ENCODE data around the gene TRAPPC3L. TPM values are rescaled to one million over a fixed set of nuclear protein-coding genes. Genes with fewer than 3 reads are reported as not detected.

The TRAPPC3L gene
- total RNA-seq, 1 experiment from 2014 or later, result not detected

DNA sequence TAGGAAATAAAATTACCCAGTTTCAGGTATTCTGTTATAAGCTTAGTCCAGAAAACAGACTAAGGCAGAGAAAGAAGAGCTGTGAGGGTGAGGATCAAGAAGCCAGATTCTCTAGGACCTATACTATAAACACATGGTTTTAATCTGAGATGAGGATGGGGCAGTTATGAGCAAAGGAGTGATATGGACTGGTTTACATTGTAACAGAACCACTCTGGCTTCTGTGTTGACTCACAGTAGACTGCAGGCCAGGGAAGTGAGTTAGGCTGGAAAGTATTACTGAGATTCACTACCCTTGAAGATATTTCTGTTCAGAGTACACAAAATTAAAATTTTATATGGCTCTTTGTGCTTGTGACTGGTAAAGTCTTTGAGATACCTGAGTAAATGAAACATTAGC is 22.6 kb upstream of the TRAPPC3L start:
- Histone ChIP-seq H2BK120ac (ENCODE audit: low read depth, low read length, poor library complexity, severe bottlenecking) (no peak overlapping the region), H4K8ac (replicated peaks; ENCODE audit: insufficient read length, low read depth, low read length) (no peak overlapping the region), H2BK5ac (ENCODE audit: insufficient read length, low read length) (no peak overlapping the region), H3K4me2 (ENCODE audit: insufficient read depth, insufficient read length, low read length) (no peak overlapping the region), H3K14ac (ENCODE audit: insufficient read depth, low read length) (no peak overlapping the region), H3T11ph (ENCODE audit: low read length) (no peak overlapping the region), H4K91ac (ENCODE audit: insufficient read length, low read depth, low read length) (no peak overlapping the region), H3K4ac (ENCODE audit: low read depth, low read length) (no peak overlapping the region), H3K9ac (ENCODE audit: extremely low read depth, insufficient read length, low read length) (no peak overlapping the region), H2BK15ac (ENCODE audit: low read depth, low read length) (no peak overlapping the region), H2BK20ac (ENCODE audit: low read depth, low read length, poor library complexity, severe bottlenecking) (no peak overlapping the region), H3K18ac (ENCODE audit: insufficient read length, low read depth, low read length) (no peak overlapping the region), H3K23ac (ENCODE audit: insufficient read length, low read depth, low read length) (no peak overlapping the region), H3K9me3 (ENCODE audit: control insufficient read depth, low read depth, low read length) (no peaks in the 10 kb centered on the region), H3K79me1 (ENCODE audit: insufficient read depth, low read depth, low read length, poor library complexity, severe bottlenecking) (no peaks in the 10 kb centered on the region), H3K23me2 (ENCODE audit: insufficient read length, low read depth, low read length, poor library complexity, severe bottlenecking) (peaks cover 5% of the 10 kb centered on the region), H3K79me2 (ENCODE audit: insufficient read depth, low read length) (peaks cover 6% of the 10 kb centered on the region; the same call in 1 of the 2 replicates), H3K27ac (ENCODE audit: insufficient read length, low read depth, low read length) (no peak overlapping the region), H3K4me1 (ENCODE audit: insufficient read depth, low read length) (peaks cover 2% of the 10 kb centered on the region; the same call in 1 of the 2 replicates), H2AK5ac (ENCODE audit: insufficient read length, low read length) (no peak overlapping the region), H2BK12ac (ENCODE audit: insufficient read length, low read depth, low read length) (no peak overlapping the region), H3K27me3 (ENCODE audit: insufficient read depth, low read length) (no peaks in the 10 kb centered on the region), H4K5ac (ENCODE audit: insufficient read length, low read depth, low read length) (no peak overlapping the region), H3K56ac (ENCODE audit: insufficient read length, low read depth, low read length) (no peak overlapping the region), H2AFZ (ENCODE audit: low read length) (no peak overlapping the region), H4K20me1 (ENCODE audit: control insufficient read depth, insufficient read depth, insufficient read length) (no peaks in the 10 kb centered on the region)
- TF ChIP-seq, protein P1, sequence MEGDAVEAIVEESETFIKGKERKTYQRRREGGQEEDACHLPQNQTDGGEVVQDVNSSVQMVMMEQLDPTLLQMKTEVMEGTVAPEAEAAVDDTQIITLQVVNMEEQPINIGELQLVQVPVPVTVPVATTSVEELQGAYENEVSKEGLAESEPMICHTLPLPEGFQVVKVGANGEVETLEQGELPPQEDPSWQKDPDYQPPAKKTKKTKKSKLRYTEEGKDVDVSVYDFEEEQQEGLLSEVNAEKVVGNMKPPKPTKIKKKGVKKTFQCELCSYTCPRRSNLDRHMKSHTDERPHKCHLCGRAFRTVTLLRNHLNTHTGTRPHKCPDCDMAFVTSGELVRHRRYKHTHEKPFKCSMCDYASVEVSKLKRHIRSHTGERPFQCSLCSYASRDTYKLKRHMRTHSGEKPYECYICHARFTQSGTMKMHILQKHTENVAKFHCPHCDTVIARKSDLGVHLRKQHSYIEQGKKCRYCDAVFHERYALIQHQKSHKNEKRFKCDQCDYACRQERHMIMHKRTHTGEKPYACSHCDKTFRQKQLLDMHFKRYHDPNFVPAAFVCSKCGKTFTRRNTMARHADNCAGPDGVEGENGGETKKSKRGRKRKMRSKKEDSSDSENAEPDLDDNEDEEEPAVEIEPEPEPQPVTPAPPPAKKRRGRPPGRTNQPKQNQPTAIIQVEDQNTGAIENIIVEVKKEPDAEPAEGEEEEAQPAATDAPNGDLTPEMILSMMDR (conservative IDR thresholded peaks at IDR 0.05), result no peak
- DNase-seq, result no peak
- H3K27ac Mint-ChIP-seq, result no peak overlapping the region
- H3K9me3 Mint-ChIP-seq, result no peaks in the 10 kb centered on the region
- peaks cover 0 to 2% (median 0%) of the 10 kb centered on the region in 3 experiments; a peak in 2 of 7 replicates for H3K36me3 Mint-ChIP-seq (ENCODE audit: insufficient read depth in 1 of 3, low read depth in 3 of 3)
- H3K27me3 Mint-ChIP-seq (ENCODE audit: low read depth), result peaks cover 12% of the 10 kb centered on the region
- H3K4me3 Mint-ChIP-seq, result no peak overlapping the region
- peaks cover 12 to 16% of the 10 kb centered on the region in 2 experiments for H3K4me1 Mint-ChIP-seq

All from H9 (cell line).